Glutamatergic neuron (in vitro differentiated cells): Measurements from ENCODE around the gene PSME1. TPM values are rescaled to one million over a fixed set of nuclear protein-coding genes. Genes with fewer than 3 reads are reported as not detected.

Experiments used
- DNase-seq: peaks from one replicate; pipeline ENCODE4 v3.0.0; 2022
- H3K27ac Mint-ChIP-seq: one replicate; pipeline ENCODE4 v1.8.0; 2020; ENCODE audit warnings: mild to moderate bottlenecking, mixed read lengths, inconsistent platforms; ENCODE audit not compliant: unreplicated experiment
- H3K27me3 Mint-ChIP-seq: one replicate; pipeline ENCODE4 v1.8.0; 2020; ENCODE audit warnings: mild to moderate bottlenecking, moderate library complexity, mixed read lengths, inconsistent platforms; ENCODE audit not compliant: unreplicated experiment
- H3K36me3 Mint-ChIP-seq: one replicate; pipeline ENCODE4 v1.8.0; 2020; ENCODE audit warnings: mild to moderate bottlenecking, mixed read lengths, inconsistent platforms; ENCODE audit not compliant: unreplicated experiment
- H3K4me1 Mint-ChIP-seq: one replicate; pipeline ENCODE4 v1.8.0; 2020; ENCODE audit warnings: mild to moderate bottlenecking, low read depth, mixed read lengths, inconsistent platforms; ENCODE audit not compliant: unreplicated experiment
- H3K4me3 Mint-ChIP-seq: one replicate; pipeline ENCODE4 v1.8.0; 2020; ENCODE audit warnings: mild to moderate bottlenecking, mixed read lengths, inconsistent platforms; ENCODE audit not compliant: unreplicated experiment
- H3K9me3 Mint-ChIP-seq: one replicate; pipeline ENCODE4 v1.8.0; 2020; ENCODE audit warnings: mild to moderate bottlenecking, moderate library complexity, mixed read lengths, inconsistent platforms; ENCODE audit not compliant: unreplicated experiment
- CTCF ChIP-seq: fragments of 200-600 bp; sonication (generic); IDR thresholded peaks from one replicate; pipeline ENCODE4 v1.5.0; 2021; ENCODE audit not compliant: partially characterized antibody, unreplicated experiment
- total RNA-seq: library from RNA; stranded (reverse); fragmentation: NEBNext Ultra II Directional; extraction: Animal tissue kit (Norgen Biotek cat#: 25700); gene quantifications from one replicate; pipeline ENCODE4 v1.2.1, GENCODE V29; 2021; ENCODE audit not compliant: unreplicated experiment

Gene PSME1
- total RNA-seq, 1 donor from 2014 or later: 35.7 TPM

- no peak for TF ChIP-seq CTCF
- Mint-ChIP-seq H3K4me3 (no peak overlapping the region), H3K36me3 (peaks cover 5% of the 10 kb centered on the region), H3K9me3 (peaks cover 11% of the 10 kb centered on the region), H3K27ac (no peak overlapping the region), H3K27me3 (peaks cover 8% of the 10 kb centered on the region), H3K4me1 (peaks cover 10% of the 10 kb centered on the region)
- no peak for DNase-seq
These were observed 18.8 kb upstream of the PSME1 start for GRCh38 chr14:24117179-24117578.

GRCh38 chr14:24119691-24120090 lies 16.3 kb upstream of the PSME1 start:
- Mint-ChIP-seq H3K4me1 (peaks cover 10% of the 10 kb centered on the region), H3K27me3 (peaks cover 6% of the 10 kb centered on the region), H3K9me3 (peaks cover 8% of the 10 kb centered on the region), H3K27ac (no peak overlapping the region), H3K4me3 (no peak overlapping the region), H3K36me3 (peaks cover 5% of the 10 kb centered on the region)
- TF ChIP-seq CTCF: no peak
- DNase-seq: no peak

- no peak overlapping the region for H3K4me3 Mint-ChIP-seq
- H3K9me3 Mint-ChIP-seq: peaks cover 2% of the 10 kb centered on the region
- H3K36me3 Mint-ChIP-seq: peaks cover 5% of the 10 kb centered on the region
- no peak for DNase-seq
- H3K4me1 Mint-ChIP-seq: peaks cover under 1% of the 10 kb centered on the region
- no peak overlapping the region for H3K27ac Mint-ChIP-seq
- peaks cover 6% of the 10 kb centered on the region for H3K27me3 Mint-ChIP-seq
- no peak for TF ChIP-seq CTCF
These were observed 14.8 kb upstream of the PSME1 start for GRCh38 chr14:24121210-24121609.

GRCh38 chr14:24122416-24122815 lies 13.6 kb upstream of the PSME1 start:
- no peak for DNase-seq
- H3K9me3 Mint-ChIP-seq: peaks cover 2% of the 10 kb centered on the region
- no peak overlapping the region for H3K4me3 Mint-ChIP-seq
- TF ChIP-seq CTCF: no peak
- no peak overlapping the region for H3K27ac Mint-ChIP-seq
- H3K4me1 Mint-ChIP-seq: no peaks in the 10 kb centered on the region
- H3K27me3 Mint-ChIP-seq: peaks cover 6% of the 10 kb centered on the region
- H3K36me3 Mint-ChIP-seq: peaks cover 5% of the 10 kb centered on the region

GRCh38 chr14:24122898-24123297 lies 13.1 kb upstream of the PSME1 start:
- H3K4me3 Mint-ChIP-seq: no peak overlapping the region
- no peak for TF ChIP-seq CTCF
- H3K27ac Mint-ChIP-seq: no peak overlapping the region
- H3K27me3 Mint-ChIP-seq: peaks cover 6% of the 10 kb centered on the region
- peaks cover 2% of the 10 kb centered on the region for H3K9me3 Mint-ChIP-seq
- H3K36me3 Mint-ChIP-seq: peaks cover 5% of the 10 kb centered on the region
- no peak for DNase-seq
- no peaks in the 10 kb centered on the region for H3K4me1 Mint-ChIP-seq
